ENCODE measurements around the gene MRPL14.

Gene MRPL14

GRCh38 chr6:44077214-44077946, 49.9 kb downstream of the MRPL14 start:
- no peak for DNase-seq

DNA sequence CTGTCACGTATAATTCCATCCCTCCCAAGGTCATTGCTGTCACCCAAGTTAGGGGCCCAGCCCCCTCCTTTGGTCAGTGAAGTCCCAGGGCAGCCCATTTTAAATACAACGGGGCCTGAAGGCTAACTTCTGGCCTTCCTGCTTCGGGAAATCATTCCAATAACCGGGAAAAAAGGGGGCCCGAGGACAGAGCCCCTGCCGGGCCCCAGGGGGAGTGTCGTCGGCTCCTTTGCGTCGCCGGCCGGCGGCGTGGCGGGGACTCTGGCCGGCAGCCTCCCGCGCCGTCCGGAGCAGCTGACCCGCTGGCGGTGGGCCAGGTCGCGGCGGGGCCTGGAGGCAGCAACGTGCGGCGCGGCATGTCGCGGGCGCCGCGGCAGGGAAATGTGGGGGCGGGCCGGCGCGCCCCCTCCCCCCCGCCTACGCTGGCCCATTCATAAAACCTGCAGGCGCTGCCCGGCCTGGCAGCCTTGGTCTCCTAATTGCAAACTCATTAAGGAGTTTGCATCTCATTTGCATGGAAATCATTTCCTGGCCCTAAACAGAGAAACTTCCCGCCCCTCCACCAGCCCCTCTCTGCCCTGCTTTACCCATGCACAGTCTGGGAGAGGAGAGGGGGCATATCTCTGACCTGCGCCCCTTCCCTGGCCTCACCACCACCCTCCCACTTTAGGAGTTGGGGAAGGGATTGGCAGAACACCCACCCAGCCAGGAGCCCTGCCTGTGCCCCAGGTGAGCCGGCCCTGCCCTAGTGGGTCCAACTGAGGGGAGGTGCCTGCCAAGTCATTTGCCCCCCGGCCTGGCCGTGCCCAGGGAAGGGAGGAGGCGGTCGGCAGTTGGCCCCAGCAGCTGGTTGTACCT, 50.7 kb downstream of the MRPL14 start:
- DNase-seq: no peak

GRCh38 chr6:44075647-44076355, 51.5 kb downstream of the MRPL14 start:
- DNase-seq: no peak

DNA sequence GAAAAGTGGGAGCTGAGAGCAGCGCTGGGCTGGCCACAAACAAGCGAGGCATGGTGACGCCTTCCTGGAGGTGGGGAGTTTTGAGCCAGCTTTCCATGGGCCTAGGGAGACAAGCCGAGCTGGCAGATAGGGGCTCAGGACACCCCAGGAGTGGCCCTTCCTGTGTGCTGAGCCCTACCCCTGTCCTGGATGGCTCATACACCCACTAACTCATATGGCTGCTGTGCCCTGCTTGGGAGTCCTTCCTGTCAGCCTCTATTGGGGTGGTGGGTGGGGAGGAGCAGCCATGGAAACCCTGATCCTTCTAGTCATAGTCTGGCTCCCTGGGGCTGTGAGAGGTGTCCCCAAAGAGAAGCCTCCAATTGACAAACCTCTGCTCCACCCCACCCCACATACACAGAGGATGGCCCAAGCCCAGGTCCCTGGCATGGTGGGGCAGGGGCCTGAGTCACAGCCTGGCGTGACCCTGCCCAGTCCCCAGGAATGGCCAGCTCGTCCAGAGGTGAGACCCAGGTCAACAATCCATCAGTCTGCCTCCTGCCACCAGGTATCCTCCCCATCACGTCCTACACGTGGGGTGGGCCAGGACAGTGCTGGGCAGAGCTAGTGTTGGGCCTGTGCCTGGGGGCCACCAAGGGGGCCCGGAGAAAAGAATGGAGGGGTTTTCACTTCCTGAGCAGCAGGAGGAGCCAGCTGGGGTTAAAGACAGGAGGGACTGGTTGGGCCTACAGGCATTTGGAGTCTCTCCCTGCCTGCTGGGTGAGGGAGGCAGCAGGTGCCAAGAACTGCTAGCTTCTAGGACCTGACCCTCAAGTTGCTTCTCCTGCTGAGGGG, 52.2 kb downstream of the MRPL14 start:
- DNase-seq: no peak

GRCh38 chr6:44074439-44074812, 52.8 kb downstream of the MRPL14 start:
- peak; percentile 57 for DNase-seq

DNA sequence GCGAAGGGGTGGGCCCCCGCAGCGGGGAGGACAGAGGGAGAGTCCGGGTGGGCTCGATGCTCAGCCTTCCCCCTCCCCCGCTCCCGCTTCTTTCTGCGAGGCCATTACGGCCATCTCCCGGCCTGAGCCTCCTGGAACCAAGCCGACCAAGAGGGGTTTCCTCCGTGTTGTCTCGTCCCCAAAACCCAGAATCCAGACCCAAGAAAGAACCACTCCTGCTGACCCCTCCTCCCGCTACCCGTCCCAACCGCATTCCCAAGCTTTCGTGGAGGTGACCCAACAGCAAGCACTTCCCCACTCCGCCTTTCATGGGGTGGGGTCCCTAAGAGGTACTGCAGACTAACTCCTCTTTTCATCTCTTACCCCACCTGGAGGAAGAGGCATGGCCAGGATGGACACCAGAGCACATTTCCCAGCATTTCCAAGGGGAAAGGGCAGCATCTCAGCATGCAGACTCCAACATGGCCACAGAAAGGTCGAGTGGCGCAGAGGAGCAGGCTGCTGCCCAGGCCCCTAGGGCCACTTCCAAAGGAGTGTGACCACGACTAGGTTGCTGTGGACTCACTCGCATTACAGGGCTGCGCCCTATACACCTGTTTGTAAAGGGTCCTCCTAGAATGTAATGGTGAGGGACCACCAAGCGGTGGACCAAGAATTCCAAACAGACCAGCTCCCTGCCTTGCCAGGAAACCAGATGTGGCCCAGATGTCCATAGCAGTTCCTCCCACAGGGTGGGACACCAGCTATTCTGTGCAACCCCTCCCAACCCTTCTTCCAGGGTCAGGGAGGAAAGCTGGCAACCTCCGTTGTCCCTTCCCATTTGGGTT, 53.4 kb downstream of the MRPL14 start:
- DNase-seq: no peak

- peak; percentile 71 for DNase-seq
These were observed 54.2 kb downstream of the MRPL14 start for GRCh38 chr6:44072959-44073611.

GRCh38 chr6:44072452-44072958, 54.7 kb downstream of the MRPL14 start:
- DNase-seq: no peak

GRCh38 chr6:44071670-44072451, 55.4 kb downstream of the MRPL14 start:
- DNase-seq: no peak

DNA sequence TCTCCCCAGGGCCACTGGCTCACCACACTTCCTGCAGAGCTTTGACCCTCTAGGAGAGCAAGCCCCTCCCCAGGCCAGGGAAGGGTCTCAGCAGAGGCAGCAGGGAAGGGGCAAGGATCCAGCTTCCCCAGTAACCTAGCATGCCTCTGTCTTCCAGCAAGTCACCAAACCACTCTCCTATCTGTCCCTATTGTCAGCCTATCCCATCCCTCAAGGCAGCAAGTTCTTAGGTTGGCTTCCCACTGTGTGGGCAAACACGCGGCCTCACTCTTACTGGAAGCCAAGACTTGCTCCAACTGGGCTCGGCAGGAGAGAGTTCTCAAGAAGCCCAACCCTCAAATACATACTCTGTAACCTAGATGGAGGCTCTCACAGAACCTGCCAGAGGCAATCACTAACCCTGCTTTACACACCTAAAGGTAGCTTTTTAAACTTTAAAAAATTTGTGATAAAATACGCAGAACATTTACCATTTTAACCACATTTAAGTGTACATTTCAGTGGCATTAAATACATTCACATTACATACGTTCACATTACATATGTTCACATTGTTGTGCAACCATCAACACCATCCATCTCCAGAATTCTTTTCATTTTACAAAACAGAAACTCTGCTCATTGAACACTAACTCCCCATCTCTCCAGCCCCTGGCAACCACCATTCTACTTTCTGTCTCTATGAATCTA, 58.5 kb downstream of the MRPL14 start:
- no peak for DNase-seq

GRCh38 chr6:44067173-44068139, 59.8 kb downstream of the MRPL14 start:
- DNase-seq: no peak

DNA sequence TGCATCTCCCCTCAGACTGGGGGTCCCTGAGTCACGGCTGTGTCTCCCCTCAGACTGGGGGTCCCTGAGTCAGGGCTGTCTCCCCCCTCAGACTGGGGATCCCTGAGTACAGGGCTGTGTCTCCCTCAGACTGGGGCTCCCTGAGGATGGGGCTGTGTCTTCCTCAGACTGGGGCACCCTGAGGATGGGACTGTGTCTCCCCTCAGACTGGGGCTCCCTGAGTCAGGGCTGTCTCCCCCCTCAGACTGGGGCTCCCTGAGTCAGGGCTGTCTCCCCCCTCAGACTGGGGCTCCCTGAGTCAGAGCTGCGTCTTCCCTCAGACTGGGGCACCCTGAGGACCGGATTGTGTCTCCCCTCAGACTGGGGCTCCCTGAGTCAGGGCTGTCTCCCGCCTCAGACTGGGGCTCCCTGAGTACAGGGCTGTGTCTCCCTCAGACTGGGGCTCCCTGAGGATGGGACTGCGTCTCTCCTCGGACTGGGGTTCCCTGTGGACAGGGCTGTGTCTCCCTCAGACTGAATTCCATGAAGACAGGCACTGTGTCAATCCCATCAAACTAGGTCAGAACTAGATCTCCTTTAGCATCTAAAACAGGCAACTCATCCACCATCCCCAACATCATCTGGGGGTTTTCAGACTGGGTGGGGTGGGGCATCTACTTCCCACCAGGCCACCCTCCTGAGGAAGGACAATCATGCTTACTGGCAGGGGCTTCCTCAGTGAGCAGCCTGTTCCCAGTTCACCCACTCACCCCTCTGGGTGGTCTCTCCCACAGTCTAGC, 60.7 kb downstream of the MRPL14 start:
- no peak for DNase-seq

DNA sequence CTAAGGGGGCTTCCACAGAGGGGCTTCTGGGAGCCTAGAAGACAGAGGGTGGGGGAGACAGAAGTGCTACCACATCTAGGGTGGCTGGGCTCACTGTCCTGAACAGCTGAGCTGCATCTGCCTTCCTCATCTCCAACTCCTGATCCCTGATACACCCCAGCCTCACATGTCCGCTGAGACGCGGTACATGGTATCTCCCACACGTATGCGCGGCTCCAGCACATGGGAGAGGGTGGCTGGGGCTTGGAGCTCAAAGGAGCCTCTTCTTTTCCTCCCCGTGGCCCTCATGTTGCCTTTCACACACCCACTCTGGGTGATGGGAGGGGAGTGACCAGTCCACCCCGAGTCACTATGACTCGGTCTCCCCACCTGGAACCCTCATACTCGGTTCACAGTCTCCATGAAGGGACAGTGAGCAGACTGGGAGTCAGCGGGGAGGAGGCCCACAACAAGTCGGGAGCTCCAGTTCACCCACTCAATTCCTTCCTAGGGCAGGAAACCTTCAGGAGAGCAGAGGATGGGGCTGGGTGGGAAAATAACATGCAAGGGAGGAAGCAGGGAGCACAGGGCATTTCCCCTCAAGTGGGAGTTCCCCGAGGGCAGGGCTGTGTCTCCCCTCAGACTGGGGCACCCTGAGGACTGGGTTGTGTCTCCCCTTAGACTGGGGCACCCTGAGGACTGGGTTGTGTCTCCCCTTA, 61.7 kb downstream of the MRPL14 start:
- no peak for DNase-seq

GRCh38 chr6:44064948-44065272, 62.3 kb downstream of the MRPL14 start:
- no peak for DNase-seq

DNA sequence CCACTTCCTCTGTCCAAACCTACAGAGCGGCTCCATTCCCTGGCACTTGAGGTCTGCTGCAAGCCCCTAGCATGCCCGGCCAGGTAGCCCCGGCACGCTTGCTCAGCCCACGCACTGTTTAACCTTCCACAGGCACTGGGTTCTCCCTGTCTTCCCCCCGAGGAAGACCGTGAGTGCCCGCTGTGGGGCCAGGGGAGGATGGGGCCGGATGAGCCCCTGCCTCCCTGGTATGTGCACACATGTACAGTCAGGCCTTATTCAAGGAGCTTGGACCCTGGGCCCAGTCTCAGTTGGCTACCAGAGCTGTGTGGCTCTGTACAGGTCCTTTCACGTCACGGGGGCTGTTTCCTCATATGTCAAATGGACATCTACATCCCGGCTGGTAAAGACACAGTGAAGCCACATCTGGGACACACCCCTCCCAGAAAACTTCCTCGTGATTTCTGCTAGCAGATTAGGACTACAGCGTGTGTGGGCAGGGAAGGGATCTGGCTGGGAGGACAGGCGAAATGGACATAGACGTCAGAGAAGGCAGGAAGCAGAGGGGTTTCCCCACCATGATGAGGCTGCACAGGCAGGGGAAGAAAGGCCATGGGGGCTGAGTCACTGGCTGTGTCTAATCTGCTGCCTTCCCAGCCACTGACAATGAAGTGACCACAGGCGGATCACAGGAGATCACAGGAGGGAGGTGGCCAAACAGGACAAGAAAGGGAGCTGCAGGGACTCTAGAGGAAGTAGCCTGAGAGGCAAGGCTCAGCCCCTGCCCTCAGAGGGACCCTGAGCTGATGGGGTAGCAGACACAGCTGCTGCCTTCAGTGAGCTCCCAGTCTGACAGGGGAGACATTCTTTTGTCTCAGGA, 62.9 kb downstream of the MRPL14 start:
- DNase-seq: no peak

GRCh38 chr6:44063561-44064059, 63.6 kb downstream of the MRPL14 start:
- DNase-seq: no peak
